Stomach (tissue), 9 donors: Measurements from ENCODE around the gene GJB2. TPM values are rescaled to one million over a fixed set of nuclear protein-coding genes. Genes with fewer than 3 reads are reported as not detected.

ENCODE experiments used
- DNase-seq, 2 donors: peaks; one replicate each; pipeline versions ENCODE4 v3.0.0 to v3.0.0-alpha.2; 2013 to 2019
- H3K27ac ChIP-seq, 5 donors: fragments of 200-600 bp in 4 of 5; sonication (generic) in 4 of 5; one replicate each; pipeline ENCODE4 v1.5.1; 2013 to 2019; ENCODE audit warnings: mild to moderate bottlenecking in 1 of 5, moderate library complexity in 1 of 5
- H3K27me3 ChIP-seq, 3 donors: fragments of 200-600 bp; sonication (generic); one replicate each; pipeline ENCODE4 v1.5.1; 2017 to 2019; ENCODE audit warnings: mixed run types in 1 of 3
- H3K36me3 ChIP-seq, 4 donors: fragments of 200-600 bp; sonication (generic); 1 replicate in 3 of 4; 2 replicates in 1 of 4; pipeline ENCODE4 v1.5.1; 2016 to 2019
- H3K4me1 ChIP-seq, 4 donors: fragments of 200-600 bp; sonication (generic); one replicate each; pipeline ENCODE4 v1.5.1; 2016 to 2019
- H3K4me3 ChIP-seq, 4 donors: fragments of 200-600 bp; sonication (generic) in 3 of 4; one replicate each; pipeline ENCODE4 v1.5.1; 2016 to 2019; ENCODE audit warnings: mild to moderate bottlenecking in 1 of 4
- H3K9me3 ChIP-seq, 4 donors: fragments of 200-600 bp; sonication (generic); one replicate each; pipeline ENCODE4 v1.5.1; 2016 to 2019
- EP300 ChIP-seq: sonication (generic); formaldehyde crosslinking; IDR thresholded peaks from one replicate; pipeline ENCODE4 v1.6.1; 2017; ENCODE audit warnings: antibody characterized with exemption
- POLR2A ChIP-seq, 4 donors: fragments of 450-650 bp; IDR thresholded peaks; one replicate each; pipeline ENCODE4 v1.6.1; 2016; ENCODE audit warnings: antibody characterized with exemption in 4 of 4, control low read depth in 2 of 4, mild to moderate bottlenecking in 1 of 4, moderate library complexity in 1 of 4
- POLR2AphosphoS5 ChIP-seq, 3 donors: sonication (generic); formaldehyde crosslinking; IDR thresholded peaks; one replicate each; pipeline ENCODE4 v1.6.1; 2016; ENCODE audit warnings: antibody characterized with exemption in 3 of 3
- WGBS, 5 donors: extraction: QIAGEN DNeasy Blood & Tissue Kit in 3 of 5; methylation state at CpG; one replicate each; pipeline versions ENCODE4 v1.1.5 to v1.1.7; 2013 to 2018; 5-methylcytosine and 5-hydroxymethylcytosine counted together
- intact Hi-C: fragments of 100-400 bp; cut with DNase I; formaldehyde crosslinking; loops from one replicate; pipeline ENCODE4 v1.15.1; 2023; ENCODE audit warnings: low total_unique reads
- polyA plus RNA-seq, 3 donors: library from polyadenylated mRNA; stranded (reverse); fragments of 200-250 nt; gene quantifications; one replicate each; pipeline ENCODE4 v1.2.3, GENCODE V29; 2013
- total RNA-seq, 5 donors: library from RNA; depleted of rRNA; stranded (reverse); fragments of >200 nt; gene quantifications; one replicate each; pipeline versions ENCODE4 v1.1.0 to v1.2.3, GENCODE V29; 2014 to 2016
- TF ChIP-seq, protein P1 (sequence below), 7 experiments: fragments of 450-650 bp in 4 of 7; fragments of 200-600 bp in 3 of 7; sonication (generic) in 3 of 7; IDR thresholded peaks; one replicate each; pipeline ENCODE4 v1.5.1; 2016 to 2019; ENCODE audit warnings: antibody characterized with exemption in 7 of 7, control low read depth in 2 of 7, mild to moderate bottlenecking in 1 of 7
- donor health status: healthy with polysubstance abuse.
- donor health status: Bipolar disorder and iron deficiency.
- donor health status: healthy.

GJB2 gene
- total and polyA plus RNA-seq, 8 donors: 0.58 to 102 (median 2.3) TPM; not detected in 1

DNA sequence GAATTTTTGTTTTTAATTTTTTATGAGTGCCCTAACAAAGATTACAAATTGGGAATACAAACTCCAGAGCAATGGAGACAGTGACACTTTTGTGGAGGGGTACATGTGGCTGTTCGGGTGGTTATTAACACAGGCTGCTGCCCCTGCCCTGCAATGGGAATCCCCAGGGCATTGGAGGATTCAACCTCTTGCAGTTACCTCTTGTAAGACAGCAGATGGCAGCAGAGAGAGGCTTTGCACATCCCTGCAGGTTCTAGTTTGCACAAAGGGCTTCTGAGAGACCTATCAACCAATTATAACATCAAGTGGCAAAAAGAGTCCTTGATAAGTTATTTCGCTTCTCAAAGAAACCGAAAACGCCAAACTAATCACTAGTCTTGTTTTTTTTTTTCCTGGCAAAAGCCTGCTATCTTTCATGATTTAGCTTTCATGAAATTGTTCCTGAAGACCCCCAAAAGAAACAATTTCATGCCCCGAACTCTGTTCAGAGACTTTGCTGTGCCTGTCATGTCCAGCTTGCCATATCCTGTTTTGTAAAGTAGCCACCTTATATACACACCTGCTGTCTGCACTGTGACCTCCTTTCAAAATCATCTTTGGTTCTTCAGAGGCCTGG lies 10.4 kb downstream of the GJB2 start:
- peaks cover 0 to 52% (median 6%) of the 10 kb centered on the region in 3 donors for H3K27me3 ChIP-seq

GRCh38 chr13:20181188-20181587 lies 11.6 kb downstream of the GJB2 start:
- 57 to 76% (median 67%) methylated on average over 3 of the region's 3 CpGs for WGBS, 5 donors
- H3K4me3 ChIP-seq: no peak overlapping the region
- H3K9me3 ChIP-seq: no peaks in the 10 kb centered on the region
- no peak for DNase-seq
- H3K4me1 ChIP-seq: peaks cover 0 to 9% (median 7%) of the 10 kb centered on the region in 4 donors
- H3K27me3 ChIP-seq: peaks cover 0 to 63% (median 14%) of the 10 kb centered on the region in 3 donors
- TF ChIP-seq, protein P1, sequence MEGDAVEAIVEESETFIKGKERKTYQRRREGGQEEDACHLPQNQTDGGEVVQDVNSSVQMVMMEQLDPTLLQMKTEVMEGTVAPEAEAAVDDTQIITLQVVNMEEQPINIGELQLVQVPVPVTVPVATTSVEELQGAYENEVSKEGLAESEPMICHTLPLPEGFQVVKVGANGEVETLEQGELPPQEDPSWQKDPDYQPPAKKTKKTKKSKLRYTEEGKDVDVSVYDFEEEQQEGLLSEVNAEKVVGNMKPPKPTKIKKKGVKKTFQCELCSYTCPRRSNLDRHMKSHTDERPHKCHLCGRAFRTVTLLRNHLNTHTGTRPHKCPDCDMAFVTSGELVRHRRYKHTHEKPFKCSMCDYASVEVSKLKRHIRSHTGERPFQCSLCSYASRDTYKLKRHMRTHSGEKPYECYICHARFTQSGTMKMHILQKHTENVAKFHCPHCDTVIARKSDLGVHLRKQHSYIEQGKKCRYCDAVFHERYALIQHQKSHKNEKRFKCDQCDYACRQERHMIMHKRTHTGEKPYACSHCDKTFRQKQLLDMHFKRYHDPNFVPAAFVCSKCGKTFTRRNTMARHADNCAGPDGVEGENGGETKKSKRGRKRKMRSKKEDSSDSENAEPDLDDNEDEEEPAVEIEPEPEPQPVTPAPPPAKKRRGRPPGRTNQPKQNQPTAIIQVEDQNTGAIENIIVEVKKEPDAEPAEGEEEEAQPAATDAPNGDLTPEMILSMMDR (IDR thresholded peaks at IDR 0.05): no peak
- TF ChIP-seq EP300 (no peak), POLR2A (IDR thresholded peaks at IDR 0.05) (no peak)
- no peak overlapping the region for H3K27ac ChIP-seq
- H3K36me3 ChIP-seq: no peaks in the 10 kb centered on the region
- intact Hi-C loops: loop anchor here (10.0 kb wide), 1 partner anchor 304 kb away; no protein-coding TSS in a partner anchor

More for the DNA sequence above, 10.4 kb downstream of the GJB2 start:
- Histone ChIP-seq H3K4me3 (no peak overlapping the region), H3K27ac (no peak overlapping the region), H3K36me3 (no peaks in the 10 kb centered on the region), H3K4me1 (peaks cover 0 to 4% (median 2%) of the 10 kb centered on the region in 4 donors), H3K9me3 (no peaks in the 10 kb centered on the region)
- DNase-seq: peak; percentile 48 to 90
- WGBS, 5 donors: 19 to 23% (median 20%) methylated on average over 5 of the region's 5 CpGs
- TF ChIP-seq, protein P1 (IDR thresholded peaks at IDR 0.05): peak in 5 of 7 experiments; percentile 64 to 76 (median 74)
- TF ChIP-seq EP300 (no peak), POLR2AphosphoS5 (IDR thresholded peaks at IDR 0.05) (no peak)
- intact Hi-C loops: loop anchor here (10.0 kb wide), 1 partner anchor 302 kb away; no protein-coding TSS in a partner anchor

GRCh38 chr13:20178156-20178555 lies 14.6 kb downstream of the GJB2 start:
- Histone ChIP-seq H3K9me3 (no peaks in the 10 kb centered on the region), H3K27me3 (peaks cover 0 to 77% (median 14%) of the 10 kb centered on the region in 3 donors), H3K27ac (no peak overlapping the region), H3K36me3 (no peaks in the 10 kb centered on the region), H3K4me1 (peaks cover 0 to 28% (median 18%) of the 10 kb centered on the region in 4 donors), H3K4me3 (no peak overlapping the region)
- WGBS, 5 donors: 75 to 79% (median 77%) methylated on average over 5 of the region's 5 CpGs
- TF ChIP-seq, protein P1 (IDR thresholded peaks at IDR 0.05): no peak
- no peak for TF ChIP-seq POLR2AphosphoS5 (IDR thresholded peaks at IDR 0.05)
- TF ChIP-seq EP300: no peak
- no peak for TF ChIP-seq POLR2A (IDR thresholded peaks at IDR 0.05)
- intact Hi-C loops: no loop called here
- no peak for DNase-seq

GRCh38 chr13:20177049-20177831 lies 15.5 kb downstream of the GJB2 start:
- H3K27me3 ChIP-seq: peaks cover 0 to 77% (median 14%) of the 10 kb centered on the region in 3 donors
- no peak for DNase-seq
- H3K4me3 ChIP-seq: peak overlapping the region; percentile 2 to 25 (median 19)
- peaks cover 0 to 28% (median 18%) of the 10 kb centered on the region in 4 donors for H3K4me1 ChIP-seq
- H3K27ac ChIP-seq: no peak overlapping the region
- H3K36me3 ChIP-seq: no peaks in the 10 kb centered on the region
- no peaks in the 10 kb centered on the region for H3K9me3 ChIP-seq
- WGBS, 5 donors: 39 to 57% (median 41%) methylated on average over 44 to 67 of the region's 67 CpGs
- TF ChIP-seq, protein P1 (IDR thresholded peaks at IDR 0.05): no peak
- TF ChIP-seq POLR2AphosphoS5 (IDR thresholded peaks at IDR 0.05): no peak
- TF ChIP-seq EP300: no peak
- no peak for TF ChIP-seq POLR2A (IDR thresholded peaks at IDR 0.05)
- intact Hi-C loops: no loop called here
